ENCODE measurements around the gene ACTRT2. TPM values are rescaled to one million over a fixed set of nuclear protein-coding genes. Genes with fewer than 3 reads are reported as not detected.

ACTRT2 gene
- total RNA-seq, 1 experiment from 2014 or later, result not detected

DNA sequence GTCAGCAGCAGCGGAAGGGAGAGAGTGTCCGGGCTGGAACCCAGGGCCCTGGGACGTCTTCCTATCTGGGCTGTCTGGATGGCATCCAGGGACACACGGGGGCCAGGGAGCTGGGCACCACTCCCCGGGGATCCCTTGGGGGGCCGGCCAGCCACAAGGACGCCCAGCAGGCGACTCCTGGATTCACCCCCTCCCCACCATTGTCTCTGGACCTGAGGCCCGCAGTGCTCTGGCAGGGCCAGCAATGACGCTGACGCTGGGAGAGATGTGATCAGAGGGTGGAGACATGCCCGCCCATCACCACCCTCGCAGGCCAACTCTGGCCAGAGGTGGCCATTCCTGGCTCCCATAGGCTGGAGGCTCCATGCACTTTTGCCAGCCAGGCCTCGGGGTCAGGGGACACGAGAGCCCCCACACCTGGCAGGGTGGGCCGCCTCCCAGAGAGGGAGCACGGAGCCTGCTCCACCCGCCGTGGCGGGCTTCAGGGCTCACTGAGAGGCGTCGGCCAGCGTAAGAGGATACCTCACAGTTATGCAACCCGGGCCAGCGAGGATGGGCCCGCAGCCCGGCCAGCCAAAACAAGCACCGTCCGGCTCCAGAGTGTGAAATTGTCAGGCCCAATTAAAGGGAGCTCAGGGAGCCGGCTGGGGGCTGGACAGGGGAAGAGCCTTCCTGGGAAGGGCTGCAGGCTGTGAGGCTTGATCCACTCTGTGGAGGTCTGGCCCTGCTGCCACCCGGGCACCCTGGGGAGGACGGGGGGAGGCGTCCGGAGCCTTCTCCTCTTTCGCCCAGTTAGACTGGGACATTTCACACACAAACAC, 10.3 kb downstream of the ACTRT2 start:
- BruUV-seq (replicated peaks), result no TSS peak
- no peak for DNase-seq (ENCODE audit: low spot score)
- no peak overlapping the region for H3K4me3 ChIP-seq (ENCODE audit: low read depth, low read length, poor library complexity, severe bottlenecking)
- CTCF ChIA-PET, result no interaction called here
- POLR2A ChIA-PET (ENCODE audit: low non-redundant PET), result no interaction called here
- H3K27me3 ChIP-seq (replicated peaks; ENCODE audit: insufficient read depth, low read depth, low read length, poor library complexity), result peaks cover 69% of the 10 kb centered on the region
- no peaks in the 10 kb centered on the region for H3K9me3 ChIP-seq (ENCODE audit: low read depth, low read length, poor library complexity, severe bottlenecking)
- no peak overlapping the region for H3K27ac ChIP-seq (ENCODE audit: low read depth, low read length, poor library complexity, severe bottlenecking)
- intact Hi-C loops (cut with micrococcal nuclease; ENCODE audit: unreplicated experiment), result no loop called here
- TF ChIP-seq, protein P1, sequence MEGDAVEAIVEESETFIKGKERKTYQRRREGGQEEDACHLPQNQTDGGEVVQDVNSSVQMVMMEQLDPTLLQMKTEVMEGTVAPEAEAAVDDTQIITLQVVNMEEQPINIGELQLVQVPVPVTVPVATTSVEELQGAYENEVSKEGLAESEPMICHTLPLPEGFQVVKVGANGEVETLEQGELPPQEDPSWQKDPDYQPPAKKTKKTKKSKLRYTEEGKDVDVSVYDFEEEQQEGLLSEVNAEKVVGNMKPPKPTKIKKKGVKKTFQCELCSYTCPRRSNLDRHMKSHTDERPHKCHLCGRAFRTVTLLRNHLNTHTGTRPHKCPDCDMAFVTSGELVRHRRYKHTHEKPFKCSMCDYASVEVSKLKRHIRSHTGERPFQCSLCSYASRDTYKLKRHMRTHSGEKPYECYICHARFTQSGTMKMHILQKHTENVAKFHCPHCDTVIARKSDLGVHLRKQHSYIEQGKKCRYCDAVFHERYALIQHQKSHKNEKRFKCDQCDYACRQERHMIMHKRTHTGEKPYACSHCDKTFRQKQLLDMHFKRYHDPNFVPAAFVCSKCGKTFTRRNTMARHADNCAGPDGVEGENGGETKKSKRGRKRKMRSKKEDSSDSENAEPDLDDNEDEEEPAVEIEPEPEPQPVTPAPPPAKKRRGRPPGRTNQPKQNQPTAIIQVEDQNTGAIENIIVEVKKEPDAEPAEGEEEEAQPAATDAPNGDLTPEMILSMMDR (conservative IDR thresholded peaks at IDR 0.05; ENCODE audit: low read depth, low read length), result no peak
- TF ChIP-seq EZH2 (IDR thresholded peaks at IDR 0.05; ENCODE audit: borderline replicate concordance, low read depth, low read length, poor library complexity, severe bottlenecking), result no peak
- H3K36me3 ChIP-seq (ENCODE audit: insufficient read depth, low read length, poor library complexity, severe bottlenecking), result no peaks in the 10 kb centered on the region
- H3K4me1 ChIP-seq (ENCODE audit: insufficient read depth, low read length, poor library complexity, severe bottlenecking), result no peaks in the 10 kb centered on the region

DNA sequence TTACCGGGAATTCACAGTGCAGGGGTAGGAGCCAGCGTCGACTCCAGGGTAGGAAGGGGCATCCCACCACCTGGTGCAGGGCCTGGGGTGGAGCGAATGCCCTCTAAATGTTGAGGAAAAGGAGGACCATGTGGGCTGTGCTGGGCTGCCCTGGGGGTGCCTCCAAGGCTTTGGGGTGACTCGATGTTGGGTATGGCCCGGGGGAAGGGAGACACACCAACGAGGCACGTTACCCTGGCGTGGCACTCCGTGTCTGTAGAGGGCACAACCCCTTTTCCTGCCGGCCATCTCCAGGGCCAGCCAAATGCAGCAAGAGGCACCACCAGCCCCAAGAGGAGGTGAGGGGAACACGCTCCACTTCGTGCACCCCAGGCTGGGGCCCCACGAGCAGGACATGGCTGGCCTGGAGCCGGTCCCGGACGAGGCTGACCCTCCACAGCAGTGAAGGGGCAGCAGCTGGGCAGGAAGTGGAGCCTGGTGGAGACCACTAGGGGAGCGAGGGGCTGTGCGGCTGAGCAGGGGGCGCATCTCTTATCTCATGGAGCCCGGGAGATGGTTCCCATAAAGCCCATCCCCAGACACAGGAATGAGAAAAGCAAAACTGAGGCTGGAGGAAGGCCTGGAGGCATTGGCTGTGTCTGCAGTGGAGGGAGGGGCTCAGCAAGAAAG, 11.2 kb downstream of the ACTRT2 start:
- intact Hi-C loops (cut with micrococcal nuclease; ENCODE audit: unreplicated experiment), result no loop called here
- peaks cover 68% of the 10 kb centered on the region for H3K27me3 ChIP-seq (replicated peaks; ENCODE audit: insufficient read depth, low read depth, low read length, poor library complexity)
- H3K9me3 ChIP-seq (ENCODE audit: low read depth, low read length, poor library complexity, severe bottlenecking), result no peaks in the 10 kb centered on the region
- no peak for DNase-seq (ENCODE audit: low spot score)
- H3K4me1 ChIP-seq (ENCODE audit: insufficient read depth, low read length, poor library complexity, severe bottlenecking), result no peaks in the 10 kb centered on the region
- no peak overlapping the region for H3K27ac ChIP-seq (ENCODE audit: low read depth, low read length, poor library complexity, severe bottlenecking)
- H3K4me3 ChIP-seq (ENCODE audit: low read depth, low read length, poor library complexity, severe bottlenecking), result no peak overlapping the region
- no peaks in the 10 kb centered on the region for H3K36me3 ChIP-seq (ENCODE audit: insufficient read depth, low read length, poor library complexity, severe bottlenecking)
- TF ChIP-seq EZH2 (IDR thresholded peaks at IDR 0.05; ENCODE audit: borderline replicate concordance, low read depth, low read length, poor library complexity, severe bottlenecking), result no peak
- TF ChIP-seq, protein P1 (conservative IDR thresholded peaks at IDR 0.05; ENCODE audit: low read depth, low read length), result no peak
- ChIA-PET CTCF (no interaction called here), POLR2A (ENCODE audit: low non-redundant PET) (no interaction called here)
- no TSS peak for BruUV-seq (replicated peaks)

DNA sequence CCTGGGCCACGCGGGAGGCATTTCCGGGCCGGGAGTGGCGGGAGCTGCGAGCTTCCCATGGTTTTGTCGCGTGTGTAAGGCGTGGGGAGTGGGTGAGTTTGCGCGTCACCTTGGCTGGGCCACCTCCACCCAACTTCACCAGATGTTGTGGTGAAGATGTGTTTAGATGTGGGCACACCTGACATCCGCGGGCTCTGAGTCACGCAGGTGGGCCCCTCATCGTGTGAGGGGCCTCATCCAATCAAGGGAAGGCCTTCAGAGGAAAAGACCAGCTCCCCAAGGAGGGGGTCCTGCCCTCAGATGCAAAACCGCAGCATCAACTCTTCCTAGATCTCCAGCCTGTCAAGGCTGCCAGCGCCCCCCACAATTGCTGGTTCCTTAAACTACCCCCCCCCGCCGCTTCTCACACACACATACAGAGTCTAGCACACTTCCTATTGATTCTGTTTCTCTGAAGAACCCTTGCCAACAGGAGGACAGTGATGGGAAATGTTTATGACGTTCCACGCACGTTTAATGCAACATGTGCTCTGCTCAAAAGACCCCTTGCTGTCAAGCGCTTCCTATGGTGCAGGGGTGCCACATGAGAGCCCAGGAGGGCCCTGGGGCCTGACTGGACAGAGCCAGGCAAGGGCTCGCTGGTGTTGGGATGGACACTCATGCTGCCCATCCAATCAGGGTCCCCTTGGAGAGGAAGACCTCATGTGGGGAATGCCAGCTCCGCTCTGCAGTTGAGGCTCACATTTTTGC, 11.9 kb downstream of the ACTRT2 start:
- no peaks in the 10 kb centered on the region for H3K4me1 ChIP-seq (ENCODE audit: insufficient read depth, low read length, poor library complexity, severe bottlenecking)
- H3K27ac ChIP-seq (ENCODE audit: low read depth, low read length, poor library complexity, severe bottlenecking), result no peak overlapping the region
- no peak overlapping the region for H3K4me3 ChIP-seq (ENCODE audit: low read depth, low read length, poor library complexity, severe bottlenecking)
- intact Hi-C loops (cut with micrococcal nuclease; ENCODE audit: unreplicated experiment), result no loop called here
- H3K36me3 ChIP-seq (ENCODE audit: insufficient read depth, low read length, poor library complexity, severe bottlenecking), result no peaks in the 10 kb centered on the region
- H3K9me3 ChIP-seq (ENCODE audit: low read depth, low read length, poor library complexity, severe bottlenecking), result no peaks in the 10 kb centered on the region
- DNase-seq (ENCODE audit: low spot score), result no peak
- TF ChIP-seq, protein P1 (conservative IDR thresholded peaks at IDR 0.05; ENCODE audit: low read depth, low read length), result no peak
- TF ChIP-seq EZH2 (IDR thresholded peaks at IDR 0.05; ENCODE audit: borderline replicate concordance, low read depth, low read length, poor library complexity, severe bottlenecking), result no peak
- BruUV-seq (replicated peaks), result no TSS peak
- ChIA-PET CTCF (no interaction called here), POLR2A (ENCODE audit: low non-redundant PET) (no interaction called here)
- peaks cover 67% of the 10 kb centered on the region for H3K27me3 ChIP-seq (replicated peaks; ENCODE audit: insufficient read depth, low read depth, low read length, poor library complexity)
